IPS DF 19.7 (cell line): ENCODE data around the gene ZNF426.
"Not testable (repeated sequence)": the region's sequence is repeated elsewhere in the genome, so short reads cannot be mapped to it uniquely, and the experiment has no call there.

Experiments used
- DNase-seq: peaks from one replicate; pipeline ENCODE4 v3.0.0-alpha.2; 2013; ENCODE audit warnings: low read depth, low spot score

Gene ZNF426

GRCh38 chr19:9538183-9539058 is at the start of gene ZNF426:
Gene ZNF426 (minus strand): TSS chr19:9538645. CDS start chr19:9536232, 2,413 bp downstream.
- DNase-seq = peak; percentile 57

- peak; percentile 54 for DNase-seq
Observed at GRCh38 chr19:9586764-9587163, 48.3 kb upstream of the ZNF426 start.

- DNase-seq = peak; percentile 68
Observed at GRCh38 chr19:9584073-9584833, 45.8 kb upstream of the ZNF426 start, which contains the start of gene ZNF121. Gene ZNF121 (minus strand): TSS chr19:9584504. CDS start chr19:9568097, 16,407 bp downstream.

GRCh38 chr19:9582081-9582725 is 43.8 kb upstream of the ZNF426 start:
- DNase-seq = not testable (repeated sequence)

GRCh38 chr19:9580728-9581127 is 42.3 kb upstream of the ZNF426 start:
- DNase-seq = no peak

- no peak for DNase-seq
Observed at GRCh38 chr19:9570255-9570654, 31.8 kb upstream of the ZNF426 start.

- no peak for DNase-seq
Observed at GRCh38 chr19:9566729-9567128, 28.3 kb upstream of the ZNF426 start.

- no peak for DNase-seq
Observed at GRCh38 chr19:9565900-9566705, 27.7 kb upstream of the ZNF426 start.

GRCh38 chr19:9552536-9553274 is 14.3 kb upstream of the ZNF426 start:
- DNase-seq = no peak

GRCh38 chr19:9547870-9548269 is 9.4 kb upstream of the ZNF426 start:
- no peak for DNase-seq

- DNase-seq = not testable (repeated sequence)
Observed at GRCh38 chr19:9541281-9541680, 2.8 kb upstream of the ZNF426 start.

- not testable (repeated sequence) for DNase-seq
Observed at GRCh38 chr19:9539921-9540320, 1.5 kb upstream of the ZNF426 start.

- not testable (repeated sequence) for DNase-seq
Observed at GRCh38 chr19:9539201-9539600, 756 bp upstream of the ZNF426 start.

- DNase-seq = no peak
Observed at GRCh38 chr19:9535934-9536333, 2.5 kb downstream of the ZNF426 start.

- DNase-seq = no peak
Observed at GRCh38 chr19:9531933-9532332, 6.5 kb downstream of the ZNF426 start.

- DNase-seq = no peak
Observed at GRCh38 chr19:9528757-9529336, 9.6 kb downstream of the ZNF426 start.

- no peak for DNase-seq
Observed at GRCh38 chr19:9523885-9524474, 14.5 kb downstream of the ZNF426 start.

GRCh38 chr19:9507285-9507684 is 31.2 kb downstream of the ZNF426 start:
- no peak for DNase-seq

- no peak for DNase-seq
Observed at GRCh38 chr19:9500796-9501195, 37.6 kb downstream of the ZNF426 start.
